ENCODE results near the gene CHCHD5. TPM values are rescaled to one million over a fixed set of nuclear protein-coding genes. Genes with fewer than 3 reads are reported as not detected.
A peak's percentile ranks its signal among the peaks of the same experiment; 100 is the strongest.

The CHCHD5 gene
- total RNA-seq, 2 experiments from 2014 or later, result 34.8 to 37.5 TPM

DNA sequence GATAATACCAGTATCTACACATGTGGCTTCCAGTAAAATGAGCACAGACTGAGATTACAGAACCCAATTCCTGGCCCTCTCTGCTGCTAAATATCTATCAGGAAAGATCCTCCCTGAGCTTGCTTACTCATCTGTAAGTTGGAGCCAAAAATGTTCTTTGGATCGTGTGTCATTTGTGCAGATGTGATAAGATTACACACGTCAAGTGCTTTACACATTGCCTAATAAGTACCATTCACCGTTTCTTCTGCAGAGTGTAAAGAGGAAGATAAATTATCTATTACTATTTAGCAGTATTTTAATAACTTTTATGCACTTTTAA is 38.1 kb downstream of the CHCHD5 start:
- no peak for TF ChIP-seq CTCF (IDR thresholded peaks at IDR 0.05)
- no peaks in the 10 kb centered on the region for H3K36me3 Mint-ChIP-seq (ENCODE audit: low read depth)
- no peak overlapping the region for H3K4me3 Mint-ChIP-seq
- ATAC-seq, result no peak
- H3K4me1 Mint-ChIP-seq (ENCODE audit: low read depth), result peaks cover 25% of the 10 kb centered on the region
- H3K9me3 Mint-ChIP-seq, result no peaks in the 10 kb centered on the region
- DNase-seq, result no peak
- no peak overlapping the region for H3K27ac Mint-ChIP-seq
- intact Hi-C loops (cut with micrococcal nuclease), result no loop called here
- ChIA-PET POLR2A (no interaction called here), CTCF (interaction anchor here (10.3 to 15.4 kb wide), 3 partner anchors 23 to 104 kb away, joined by 81 to 291 read pairs (median 192); no protein-coding TSS in a partner anchor)
- no peaks in the 10 kb centered on the region for H3K27me3 Mint-ChIP-seq

DNA sequence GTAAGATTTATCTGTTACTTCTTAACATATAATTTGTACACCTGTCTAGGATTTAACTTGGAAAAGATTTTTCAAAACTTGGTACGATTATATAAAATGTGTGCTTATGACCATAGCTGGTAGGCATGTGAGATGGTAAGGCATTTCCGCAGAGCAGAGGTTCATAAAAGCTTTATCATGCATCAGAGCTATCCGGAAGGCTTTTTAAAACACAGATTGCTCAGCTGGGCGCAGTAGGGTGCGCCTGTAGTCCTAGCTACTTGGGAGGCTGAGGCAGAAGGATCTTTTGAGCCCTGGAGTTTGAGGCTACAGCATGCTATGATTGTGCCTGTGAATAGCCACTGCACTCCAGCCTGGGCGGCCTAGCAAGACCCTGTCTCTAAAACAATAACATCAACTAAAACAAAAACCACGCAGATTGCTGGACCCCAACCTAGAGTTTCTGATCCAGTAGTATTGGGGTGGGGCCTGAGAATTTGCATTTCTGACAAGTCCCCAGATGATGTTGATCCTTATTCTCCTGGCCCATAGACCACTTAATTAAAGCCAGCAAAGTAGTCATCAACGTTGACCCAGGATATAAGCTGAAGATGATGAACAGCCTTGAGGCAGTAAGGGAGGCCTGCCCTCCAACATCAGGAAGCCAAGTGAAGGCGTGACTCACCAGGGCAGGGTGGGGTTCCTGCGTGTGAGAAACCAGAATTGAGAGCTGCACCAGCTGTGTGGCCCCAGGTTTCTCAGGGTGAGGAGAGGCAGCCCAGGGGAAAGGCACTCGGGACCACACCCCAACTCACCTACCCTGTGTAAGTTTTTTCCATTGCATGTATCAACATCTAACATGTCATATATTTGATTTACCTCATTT is 39.7 kb downstream of the CHCHD5 start:
- CTCF ChIA-PET, result interaction anchor here (0.8 to 15.4 kb wide), 14 partner anchors 9 to 318 kb away, joined by 3 to 291 read pairs (median 6); partner anchors contain the start of gene SLC20A1
- intact Hi-C loops (cut with micrococcal nuclease), result loop anchor here (1.0 kb wide), 1 partner anchor 99 kb away; no protein-coding TSS in a partner anchor
- Mint-ChIP-seq H3K27ac (no peak overlapping the region), H3K36me3 (ENCODE audit: low read depth) (no peaks in the 10 kb centered on the region), H3K4me1 (ENCODE audit: low read depth) (peaks cover 33% of the 10 kb centered on the region), H3K9me3 (no peaks in the 10 kb centered on the region), H3K27me3 (peaks cover 6% of the 10 kb centered on the region), H3K4me3 (no peak overlapping the region)
- TF ChIP-seq CTCF (IDR thresholded peaks at IDR 0.05), result no peak
- POLR2A ChIA-PET, result interaction anchor here (1.0 to 5.4 kb wide), 4 partner anchors 22 to 38 kb away, joined by 3 to 38 read pairs (median 4); partner anchors contain the start of gene SLC20A1
- peak; percentile 92 for ATAC-seq
- peak; percentile 88 for DNase-seq

DNA sequence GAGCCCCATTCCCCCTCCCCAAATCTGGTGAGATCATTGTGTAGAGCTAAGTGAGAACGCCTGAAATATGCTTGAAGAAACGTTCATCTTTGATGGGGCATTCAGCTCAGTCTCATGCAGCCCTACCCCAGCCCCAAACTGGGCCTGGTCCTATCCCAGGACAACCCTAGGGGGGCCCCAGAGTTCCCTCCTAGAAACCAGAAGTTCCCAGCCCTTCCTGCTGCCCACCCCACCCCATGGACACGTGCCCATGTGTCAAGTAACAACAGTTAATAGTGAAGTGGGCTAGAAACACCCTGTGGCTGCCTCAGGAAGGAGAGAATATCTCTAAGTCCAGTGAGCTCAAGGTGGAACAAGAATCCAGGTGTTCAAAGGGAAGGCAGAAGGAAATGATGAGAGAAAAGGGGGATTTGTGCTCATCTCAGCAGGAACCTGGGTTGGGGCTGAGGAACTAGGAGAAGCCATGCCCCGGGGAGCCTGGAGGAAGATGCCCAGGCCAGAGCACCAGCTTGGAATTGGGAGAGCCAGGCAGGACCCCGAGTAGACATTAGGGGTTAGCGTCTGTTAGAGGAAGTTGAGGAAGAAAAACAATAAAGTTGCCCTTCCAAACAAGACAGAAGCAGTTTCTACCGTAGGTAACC is 41.2 kb downstream of the CHCHD5 start:
- H3K4me1 Mint-ChIP-seq (ENCODE audit: low read depth), result peaks cover 46% of the 10 kb centered on the region
- H3K27ac Mint-ChIP-seq, result no peak overlapping the region
- no peak overlapping the region for H3K4me3 Mint-ChIP-seq
- DNase-seq (no peak), ATAC-seq (no peak)
- intact Hi-C loops (cut with micrococcal nuclease), result loop anchor here (2.0 kb wide), 1 partner anchor 65 kb away; no protein-coding TSS in a partner anchor
- TF ChIP-seq CTCF (IDR thresholded peaks at IDR 0.05), result no peak
- ChIA-PET POLR2A (interaction anchor here (1.0 to 5.4 kb wide), 4 partner anchors 20 to 39 kb away, joined by 3 to 38 read pairs (median 4); partner anchors contain the start of gene SLC20A1), CTCF (interaction anchor here (0.7 to 15.4 kb wide), 25 partner anchors 10 to 360 kb away, joined by 3 to 291 read pairs (median 5); partner anchors contain the start of gene SLC20A1)
- peaks cover 13% of the 10 kb centered on the region for H3K27me3 Mint-ChIP-seq
- no peaks in the 10 kb centered on the region for H3K9me3 Mint-ChIP-seq
- H3K36me3 Mint-ChIP-seq (ENCODE audit: low read depth), result no peaks in the 10 kb centered on the region

DNA sequence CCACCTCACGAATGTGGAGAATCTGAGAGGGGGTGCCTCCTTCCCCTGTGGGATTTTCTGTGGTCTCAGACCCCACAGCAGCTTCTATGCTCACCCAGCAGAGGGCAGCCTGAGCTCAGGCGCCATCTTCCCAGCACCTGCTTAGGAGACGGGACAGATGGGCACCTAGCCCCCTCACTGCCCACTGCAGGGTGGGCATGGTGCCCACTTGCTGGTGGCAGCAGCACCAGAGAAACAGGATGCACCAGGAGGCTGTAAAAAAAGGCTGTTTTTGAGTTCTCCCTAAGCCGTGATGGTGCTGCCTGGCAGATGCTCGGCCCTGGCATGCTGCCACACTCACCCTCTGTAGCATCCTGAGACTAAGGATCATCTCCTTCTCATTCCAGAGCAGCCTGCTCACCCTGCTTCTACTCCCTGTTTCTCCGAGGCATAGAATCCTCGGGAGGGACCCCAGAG is 42.2 kb downstream of the CHCHD5 start:
- Mint-ChIP-seq H3K4me1 (ENCODE audit: low read depth) (peaks cover 56% of the 10 kb centered on the region), H3K27me3 (peaks cover 13% of the 10 kb centered on the region), H3K27ac (no peak overlapping the region), H3K36me3 (ENCODE audit: low read depth) (no peaks in the 10 kb centered on the region), H3K9me3 (no peaks in the 10 kb centered on the region), H3K4me3 (no peak overlapping the region)
- intact Hi-C loops (cut with micrococcal nuclease), result loop anchor here (2.0 kb wide), 1 partner anchor 64 kb away; no protein-coding TSS in a partner anchor
- ChIA-PET POLR2A (interaction anchor here (0.7 to 5.4 kb wide), 5 partner anchors 19 to 101 kb away, joined by 3 to 38 read pairs (median 3); partner anchors contain the start of gene SLC20A1), CTCF (interaction anchor here (0.6 to 15.4 kb wide), 33 partner anchors 9 to 367 kb away, joined by 3 to 291 read pairs (median 5); partner anchors contain the start of genes CHCHD5, NT5DC4 and SLC20A1)
- ATAC-seq (peak; percentile 43), DNase-seq (peak; percentile 74)
- TF ChIP-seq CTCF (IDR thresholded peaks at IDR 0.05), result peak; percentile 92
